K562 (cell line): ENCODE measurements around the gene ZFP69.

Source experiments
- HNRNPLL ChIP-seq: fragments of 200-400 bp; formaldehyde crosslinking; IDR thresholded peaks from 2 replicates; pipeline ENCODE4 v1.6.1; 2017; ENCODE audit warnings: low read length, low read depth, mild to moderate bottlenecking; ENCODE audit not compliant: poor library complexity, severe bottlenecking
- MBD1 ChIP-seq: fragments of 250-450 bp; sonication (Bioruptor Pico); IDR thresholded peaks from 2 replicates; pipeline ENCODE4 v1.8.0; 2022; ENCODE audit warnings: inconsistent platforms
- PHB2 ChIP-seq: fragments of 450-650 bp; IDR thresholded peaks from 2 replicates; pipeline ENCODE4 v1.6.1; 2017; ENCODE audit warnings: low read depth
- RUNX1 ChIP-seq: sonication (generic); IDR thresholded peaks from 2 replicates; pipeline ENCODE4 v1.6.1; 2016; ENCODE audit warnings: antibody characterized with exemption, low read depth
- TAF1 ChIP-seq: IDR thresholded peaks from 2 replicates; pipeline ENCODE4 v1.6.1; 2011; ENCODE audit warnings: mild to moderate bottlenecking, low read length, moderate library complexity; ENCODE audit not compliant: insufficient read depth, control insufficient read depth, severe bottlenecking; ENCODE audit errors: extremely low read depth
- YY1 ChIP-seq, 3 experiments: IDR thresholded peaks; 2 replicates each; pipeline ENCODE4 v1.6.1; 2011; ENCODE audit warnings: low read length in 2 of 3, mild to moderate bottlenecking in 2 of 3, moderate library complexity in 2 of 3, borderline replicate concordance in 1 of 3, control low read depth in 1 of 3, low read depth in 1 of 3; ENCODE audit not compliant: insufficient read depth in 3 of 3, insufficient replicate concordance in 2 of 3, control insufficient read depth in 1 of 3, insufficient read length in 1 of 3; ENCODE audit errors: extremely low read depth in 1 of 3
- ZNF134 ChIP-seq: fragments of 250-450 bp; sonication (Bioruptor Pico); conservative IDR thresholded peaks from 2 replicates; pipeline ENCODE4 v1.4.0; 2020

DNA sequence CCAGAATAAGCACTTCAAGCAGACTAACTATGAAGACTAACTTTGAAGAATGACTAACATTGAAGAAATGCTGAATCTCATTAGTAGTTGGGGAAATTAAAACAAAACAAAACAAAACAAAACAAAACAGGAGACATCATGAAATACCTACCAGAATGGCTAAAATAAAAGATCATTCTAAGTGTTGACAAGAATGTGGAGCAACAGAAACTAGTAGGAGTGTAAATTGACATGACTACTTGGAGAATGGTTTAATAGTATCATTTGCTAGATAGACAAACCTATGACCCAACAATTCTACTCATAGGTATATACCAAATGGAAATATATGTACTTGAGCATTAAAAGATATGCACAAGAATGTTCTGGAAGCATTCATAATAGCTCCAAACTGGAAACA is 45.7 kb upstream of the ZFP69 start:
- TF ChIP-seq HNRNPLL = no peak
- no peak for TF ChIP-seq MBD1 (CRISPR knock-in tag)
- no peak for TF ChIP-seq PHB2
- no peak for TF ChIP-seq TAF1
- TF ChIP-seq ZNF134 (CRISPR knock-in tag) = no peak
- TF ChIP-seq RUNX1 = no peak
- TF ChIP-seq YY1 (IDR thresholded peaks at IDR 0.05; ENCODE audit: borderline replicate concordance in 1 of 3, control insufficient read depth in 1 of 3, extremely low read depth in 1 of 3, insufficient read depth in 3 of 3, insufficient read length in 1 of 3, insufficient replicate concordance in 2 of 3, low read depth in 1 of 3, low read length in 2 of 3) = no peak
